ENCODE data around the gene MACROD2.

DNA sequence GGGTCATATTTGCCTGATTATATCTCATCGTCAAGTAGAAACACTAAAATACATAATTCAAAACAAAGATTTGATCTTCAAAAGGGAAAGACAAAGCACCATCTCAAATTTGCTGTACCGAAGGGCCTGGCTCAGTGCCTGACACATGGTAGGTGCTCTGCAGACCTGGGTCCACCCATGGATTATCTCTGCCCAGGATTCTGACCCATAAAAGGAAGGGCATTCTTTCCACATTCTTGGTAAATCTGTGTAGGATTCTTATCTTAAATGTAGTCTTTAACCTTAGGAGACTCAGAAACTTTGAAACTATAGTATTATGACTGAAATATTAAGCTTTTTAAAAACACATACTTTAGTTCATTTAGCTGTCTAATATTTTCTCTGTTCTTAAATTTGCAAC, 616.2 kb downstream of the MACROD2 start:
- TF ChIP-seq ZNF565 (CRISPR knock-in tag; conservative IDR thresholded peaks at IDR 0.05; ENCODE audit: low read depth) (no peak), GLIS3 (CRISPR knock-in tag; IDR thresholded peaks at IDR 0.05) (no peak)
